AG09309 (cell line): ENCODE measurements around the gene RGS5.

Experiments used
- DNase-seq: peaks from one replicate; pipeline ENCODE4 v3.0.0-alpha.2; 2010; ENCODE audit warnings: low read depth
- H3K4me3 ChIP-seq: 2 replicates; pipeline ENCODE4 v1.5.1; 2011; ENCODE audit warnings: mild to moderate bottlenecking, low read depth, low read length, moderate library complexity; ENCODE audit not compliant: control insufficient read depth
- TF ChIP-seq, protein P1 (sequence below): IDR thresholded peaks from 2 replicates; pipeline ENCODE4 v1.5.1; 2011; ENCODE audit warnings: mild to moderate bottlenecking, low read depth, low read length, inconsistent platforms; ENCODE audit not compliant: insufficient read depth, control insufficient read depth; ENCODE audit errors: missing control alignments

RGS5 gene

DNA sequence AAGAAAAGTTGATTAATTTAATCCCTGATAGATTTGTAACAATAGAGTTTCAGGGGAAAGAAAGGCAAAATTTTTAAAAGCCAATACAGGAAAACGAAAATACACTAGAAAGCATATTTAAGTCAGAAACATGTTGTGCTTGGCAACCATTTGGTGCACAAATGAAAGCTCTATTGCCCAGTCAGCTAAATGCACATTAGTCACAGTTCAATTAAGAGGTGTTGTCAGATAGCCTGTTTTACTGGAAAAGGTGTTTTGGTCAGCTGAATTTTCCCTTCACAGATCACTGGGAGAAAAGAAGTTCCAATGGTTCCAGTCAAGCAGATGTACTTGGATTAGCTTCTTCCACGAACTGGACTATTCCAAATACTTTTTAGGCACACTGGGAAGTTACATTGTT lies 108.1 kb downstream of the RGS5 start:
- no peak overlapping the region for H3K4me3 ChIP-seq
- DNase-seq = no peak
- TF ChIP-seq, protein P1, sequence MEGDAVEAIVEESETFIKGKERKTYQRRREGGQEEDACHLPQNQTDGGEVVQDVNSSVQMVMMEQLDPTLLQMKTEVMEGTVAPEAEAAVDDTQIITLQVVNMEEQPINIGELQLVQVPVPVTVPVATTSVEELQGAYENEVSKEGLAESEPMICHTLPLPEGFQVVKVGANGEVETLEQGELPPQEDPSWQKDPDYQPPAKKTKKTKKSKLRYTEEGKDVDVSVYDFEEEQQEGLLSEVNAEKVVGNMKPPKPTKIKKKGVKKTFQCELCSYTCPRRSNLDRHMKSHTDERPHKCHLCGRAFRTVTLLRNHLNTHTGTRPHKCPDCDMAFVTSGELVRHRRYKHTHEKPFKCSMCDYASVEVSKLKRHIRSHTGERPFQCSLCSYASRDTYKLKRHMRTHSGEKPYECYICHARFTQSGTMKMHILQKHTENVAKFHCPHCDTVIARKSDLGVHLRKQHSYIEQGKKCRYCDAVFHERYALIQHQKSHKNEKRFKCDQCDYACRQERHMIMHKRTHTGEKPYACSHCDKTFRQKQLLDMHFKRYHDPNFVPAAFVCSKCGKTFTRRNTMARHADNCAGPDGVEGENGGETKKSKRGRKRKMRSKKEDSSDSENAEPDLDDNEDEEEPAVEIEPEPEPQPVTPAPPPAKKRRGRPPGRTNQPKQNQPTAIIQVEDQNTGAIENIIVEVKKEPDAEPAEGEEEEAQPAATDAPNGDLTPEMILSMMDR = no peak

DNA sequence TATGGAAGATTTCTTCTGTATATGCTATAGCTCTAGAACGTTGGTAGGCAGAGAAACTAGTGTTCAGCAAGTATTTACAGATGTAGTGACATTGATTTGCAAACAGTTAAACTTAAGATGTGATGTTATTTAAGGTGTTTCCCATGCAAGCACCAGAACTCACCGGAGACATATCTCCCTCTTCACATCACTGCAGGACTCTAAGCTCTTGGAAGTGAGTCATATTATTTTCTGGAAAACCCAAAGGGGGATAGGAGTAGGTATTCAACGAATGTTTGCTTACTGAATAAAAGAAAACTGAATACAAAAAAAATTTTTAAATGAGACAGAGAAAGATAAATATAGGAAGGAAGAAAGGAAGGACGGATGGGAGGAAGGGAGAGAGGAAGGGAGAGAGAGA lies 108.5 kb downstream of the RGS5 start:
- H3K4me3 ChIP-seq = no peak overlapping the region
- TF ChIP-seq, protein P1 = no peak
- DNase-seq = no peak

GRCh38 chr1:163093579-163093978 lies 109.1 kb downstream of the RGS5 start:
- no peak overlapping the region for H3K4me3 ChIP-seq
- TF ChIP-seq, protein P1 = no peak
- DNase-seq = no peak

- TF ChIP-seq, protein P1 = no peak
- no peak overlapping the region for H3K4me3 ChIP-seq
- no peak for DNase-seq
These were observed 109.5 kb downstream of the RGS5 start for GRCh38 chr1:163093169-163093568.
